ENCODE data around the gene GSTM4.
"Not testable (repeated sequence)": the region's sequence is repeated elsewhere in the genome, so short reads cannot be mapped to it uniquely, and the experiment has no call there.

GSTM4 gene

GRCh38 chr1:109659145-109659544 is 3.2 kb downstream of the GSTM4 start:
- TF ChIP-seq ZNF274 (IDR thresholded peaks at IDR 0.05; ENCODE audit: low read depth, low read length) = no peak
- no peak overlapping the region for H3K4me3 ChIP-seq (ENCODE audit: low read length)

- no peak for TF ChIP-seq ZNF274 (IDR thresholded peaks at IDR 0.05; ENCODE audit: low read depth, low read length)
Observed at GRCh38 chr1:109659997-109660690, 4.2 kb downstream of the GSTM4 start.

DNA sequence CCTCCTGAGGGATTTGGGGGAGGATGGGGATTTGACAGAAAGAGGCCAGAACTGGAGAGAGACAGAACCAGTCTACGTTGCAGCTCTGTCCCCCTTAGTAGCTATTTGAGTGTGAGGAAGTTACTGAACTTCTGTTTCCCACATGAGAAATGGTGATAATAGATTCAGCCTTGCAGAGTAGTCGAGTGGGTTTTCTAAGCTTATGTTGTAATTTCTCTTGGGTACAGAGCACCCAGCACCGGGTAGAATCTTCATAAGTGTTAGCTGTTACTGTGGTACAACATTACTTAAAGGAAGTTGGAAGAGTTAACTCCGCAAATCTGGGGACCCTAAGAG is 4.8 kb downstream of the GSTM4 start:
- H3K4me3 ChIP-seq (ENCODE audit: low read length) = not testable (repeated sequence)

More at GRCh38 chr1:109659997-109660690, 4.2 kb downstream of the GSTM4 start:
- no peak overlapping the region for H3K4me3 ChIP-seq (ENCODE audit: low read length)

- no peak for TF ChIP-seq ZNF274 (IDR thresholded peaks at IDR 0.05; ENCODE audit: low read depth, low read length)
Observed at GRCh38 chr1:109661391-109661790, 5.5 kb downstream of the GSTM4 start.

DNA sequence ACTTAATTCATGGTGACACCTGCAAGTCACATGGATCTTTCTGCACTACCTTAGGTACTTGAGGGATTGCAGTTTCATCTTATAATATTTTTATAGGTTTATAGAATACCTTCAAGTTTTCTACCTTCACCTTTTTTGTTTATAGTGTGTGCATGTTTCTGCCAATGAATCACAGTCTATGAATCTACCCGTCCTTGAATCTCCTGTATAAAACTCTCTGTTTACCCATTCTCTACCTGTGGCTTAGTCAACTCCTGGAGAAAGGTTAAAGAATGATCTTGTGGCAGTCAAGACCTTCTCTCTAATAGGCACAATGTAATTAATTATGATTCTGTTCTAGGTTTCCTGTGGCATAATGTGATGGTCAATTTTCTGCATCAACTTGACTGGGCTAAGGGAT is 8.8 kb downstream of the GSTM4 start:
- no peak for TF ChIP-seq ZNF274 (IDR thresholded peaks at IDR 0.05; ENCODE audit: low read depth, low read length)
- H3K4me3 ChIP-seq (ENCODE audit: low read length) = no peak overlapping the region

More at GRCh38 chr1:109661391-109661790, 5.5 kb downstream of the GSTM4 start:
- no peak overlapping the region for H3K4me3 ChIP-seq (ENCODE audit: low read length)

- TF ChIP-seq ZNF274 (IDR thresholded peaks at IDR 0.05; ENCODE audit: low read depth, low read length) = no peak
- no peak within 1 kb of the TSS for H3K4me3 ChIP-seq (ENCODE audit: low read length)
Observed at GRCh38 chr1:109667452-109668122, 11.7 kb downstream of the GSTM4 start, which contains the start of gene GSTM2. GSTM2 (plus strand) TSS chr1:109668057; CDS start chr1:109668116, 59 bp downstream.

GRCh38 chr1:109668123-109668775 is 12.3 kb downstream of the GSTM4 start:
- H3K4me3 ChIP-seq (ENCODE audit: low read length) = no peak overlapping the region
- no peak for TF ChIP-seq ZNF274 (IDR thresholded peaks at IDR 0.05; ENCODE audit: low read depth, low read length)

GRCh38 chr1:109669246-109669948 is 13.5 kb downstream of the GSTM4 start:
- no peak overlapping the region for H3K4me3 ChIP-seq (ENCODE audit: low read length)
- TF ChIP-seq ZNF274 (IDR thresholded peaks at IDR 0.05; ENCODE audit: low read depth, low read length) = no peak

- H3K4me3 ChIP-seq (ENCODE audit: low read length) = not testable (repeated sequence)
Observed at GRCh38 chr1:109669949-109670302, 14.0 kb downstream of the GSTM4 start.

GRCh38 chr1:109671067-109671466 is 15.2 kb downstream of the GSTM4 start:
- no peak overlapping the region for H3K4me3 ChIP-seq (ENCODE audit: low read length)
- TF ChIP-seq ZNF274 (IDR thresholded peaks at IDR 0.05; ENCODE audit: low read depth, low read length) = no peak

GRCh38 chr1:109673861-109674260 is 18.0 kb downstream of the GSTM4 start:
- not testable (repeated sequence) for H3K4me3 ChIP-seq (ENCODE audit: low read length)

- H3K4me3 ChIP-seq (ENCODE audit: low read length) = not testable (repeated sequence)
Observed at GRCh38 chr1:109676683-109677381, 20.9 kb downstream of the GSTM4 start.

GRCh38 chr1:109677459-109677858 is 21.6 kb downstream of the GSTM4 start:
- TF ChIP-seq ZNF274 (IDR thresholded peaks at IDR 0.05; ENCODE audit: low read depth, low read length) = no peak
- H3K4me3 ChIP-seq (ENCODE audit: low read length) = no peak overlapping the region

DNA sequence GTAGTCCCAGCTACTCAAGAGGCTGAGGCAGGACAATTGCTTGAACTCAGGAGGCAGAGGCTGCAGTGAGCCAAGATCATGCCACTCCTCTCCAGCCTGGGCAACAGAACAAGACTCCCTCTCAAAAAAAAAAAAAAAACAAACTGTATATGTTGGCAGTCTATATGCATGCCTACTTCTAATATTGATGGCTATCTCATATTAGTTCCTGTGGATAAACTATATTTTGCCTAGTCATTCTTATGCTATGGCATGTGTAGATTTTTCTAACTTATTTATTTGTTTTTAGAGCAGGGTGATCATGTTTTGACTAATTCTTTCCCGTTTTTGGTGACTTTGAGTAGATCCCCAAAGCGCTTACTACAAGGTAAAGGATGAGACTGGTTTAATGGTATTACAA is 22.7 kb downstream of the GSTM4 start:
- H3K4me3 ChIP-seq (ENCODE audit: low read length) = not testable (repeated sequence)

- H3K4me3 ChIP-seq (ENCODE audit: low read length) = not testable (repeated sequence)
Observed at GRCh38 chr1:109684777-109685176, 28.9 kb downstream of the GSTM4 start.

GRCh38 chr1:109685399-109685798 is 29.5 kb downstream of the GSTM4 start:
- H3K4me3 ChIP-seq (ENCODE audit: low read length) = not testable (repeated sequence)

- H3K4me3 ChIP-seq (ENCODE audit: low read length) = not testable (repeated sequence)
Observed at GRCh38 chr1:109685890-109686289, 30.0 kb downstream of the GSTM4 start.

GRCh38 chr1:109687109-109687508 is 31.2 kb downstream of the GSTM4 start:
- H3K4me3 ChIP-seq (ENCODE audit: low read length) = not testable (repeated sequence)

Data from GM08714 (cell line).